GM12891 (cell line): ENCODE data around the gene CALML4.
"Not testable (repeated sequence)": the region's sequence is repeated elsewhere in the genome, so short reads cannot be mapped to it uniquely, and the experiment has no call there.

ENCODE experiments used
- DNase-seq: peaks from one replicate; pipeline ENCODE4 v3.0.0; 2011; ENCODE audit warnings: low spot score; ENCODE audit not compliant: insufficient read length
- FAIRE-seq: peaks from 2 replicates; lab custom pipeline; 2011; peaks lifted over from hg19 to GRCh38; lab: Jason Lieb, UNC
- PAX5 ChIP-seq: IDR thresholded peaks from 2 replicates; pipeline ENCODE4 v1.6.1; 2011; ENCODE audit warnings: low read length, moderate library complexity, mild to moderate bottlenecking; ENCODE audit not compliant: insufficient read depth, severe bottlenecking
- POLR2A ChIP-seq: IDR thresholded peaks from 2 replicates; pipeline ENCODE4 v1.6.1; 2011; ENCODE audit warnings: low read depth, low read length, control low read depth
- POLR2AphosphoS5 ChIP-seq: IDR thresholded peaks from 2 replicates; pipeline ENCODE4 v1.6.1; 2011; ENCODE audit warnings: low read depth, low read length, control low read depth
- POU2F2 ChIP-seq: IDR thresholded peaks from 2 replicates; pipeline ENCODE4 v1.6.1; 2011; ENCODE audit warnings: low read depth, mild to moderate bottlenecking, control low read depth, low read length, moderate library complexity
- SPI1 ChIP-seq: IDR thresholded peaks from 2 replicates; pipeline ENCODE4 v1.6.1; 2011; ENCODE audit warnings: low read depth, low read length, control low read depth
- TAF1 ChIP-seq: IDR thresholded peaks from 2 replicates; pipeline ENCODE4 v1.6.1; 2011; ENCODE audit warnings: low read depth, low read length, control low read depth

Gene CALML4

GRCh38 chr15:68224546-68225250 lies 19.6 kb upstream of the CALML4 start:
- FAIRE-seq (peak; percentile 50), DNase-seq (no peak)
- TF ChIP-seq PAX5 (no peak), POLR2AphosphoS5 (no peak), SPI1 (0 out of 2 replicates have a peak, but pooled peaks have one; percentile 8)

- TF ChIP-seq POLR2A (no peak), TAF1 (no peak), POU2F2 (no peak), SPI1 (no peak), POLR2AphosphoS5 (no peak), PAX5 (no peak)
- no peak for FAIRE-seq
- DNase-seq: no peak
Measured at GRCh38 chr15:68224108-68224507, 19.0 kb upstream of the CALML4 start.

GRCh38 chr15:68223171-68223570 lies 18.0 kb upstream of the CALML4 start:
- DNase-seq: no peak
- FAIRE-seq: peak; percentile 50
- no peak for TF ChIP-seq PAX5
- no peak for TF ChIP-seq POU2F2
- no peak for TF ChIP-seq TAF1
- TF ChIP-seq POLR2A: no peak
- no peak for TF ChIP-seq POLR2AphosphoS5
- TF ChIP-seq SPI1: no peak

- not testable (repeated sequence) for DNase-seq, FAIRE-seq
Measured at GRCh38 chr15:68222432-68222743, 17.3 kb upstream of the CALML4 start.

- DNase-seq, FAIRE-seq: not testable (repeated sequence)
Measured at GRCh38 chr15:68221530-68222431, 16.6 kb upstream of the CALML4 start.

GRCh38 chr15:68220967-68221366 lies 15.8 kb upstream of the CALML4 start:
- DNase-seq: no peak
- no peak for FAIRE-seq
- TF ChIP-seq SPI1 (no peak), PAX5 (no peak), POU2F2 (no peak)

GRCh38 chr15:68220489-68220888 lies 15.4 kb upstream of the CALML4 start:
- TF ChIP-seq POU2F2 (no peak), SPI1 (no peak), POLR2AphosphoS5 (no peak), TAF1 (no peak), POLR2A (no peak), PAX5 (no peak)
- FAIRE-seq: no peak
- DNase-seq: no peak

- TF ChIP-seq POU2F2 (no peak), POLR2AphosphoS5 (no peak)
- no peak for FAIRE-seq
- no peak for DNase-seq
Measured at GRCh38 chr15:68218847-68219798, 14.0 kb upstream of the CALML4 start.

GRCh38 chr15:68218331-68218730 lies 13.2 kb upstream of the CALML4 start:
- DNase-seq (no peak), FAIRE-seq (no peak)
- TF ChIP-seq POLR2A: no peak
- no peak for TF ChIP-seq PAX5

GRCh38 chr15:68217341-68217740 lies 12.2 kb upstream of the CALML4 start:
- DNase-seq: no peak
- FAIRE-seq: no peak
- TF ChIP-seq SPI1: no peak
- TF ChIP-seq TAF1: no peak
- TF ChIP-seq POU2F2: no peak
- no peak for TF ChIP-seq POLR2AphosphoS5
- TF ChIP-seq POLR2A: no peak
- no peak for TF ChIP-seq PAX5
